Stimulated activated naive B cell treated with anti-CD40 and anti-IgM and Interleukin-4, amounts not matched to agents 10 μg/mL and 1 μg/mL and 100 μg/mL, for 72 hours (primary cell): Measurements from ENCODE around the gene DNMT1.
A peak's percentile ranks its signal among the peaks of the same experiment; 100 is the strongest.

ENCODE experiments used
- ATAC-seq, 2 donors: fragments of 150-1000 bp; cut with Tn5 transposase; replicated peaks; 2 replicates each; pipeline ENCODE4 v1.10.0; 2021; ENCODE audit warnings: moderate library complexity in 1 of 2
- DNase-seq: peaks from one replicate; pipeline ENCODE4 v3.0.0; 2021
- H3K27ac Mint-ChIP-seq: one replicate; pipeline ENCODE4 v1.8.0; 2022; ENCODE audit warnings: mild to moderate bottlenecking, mixed read lengths
- H3K27me3 Mint-ChIP-seq, 2 donors: one replicate each; pipeline ENCODE4 v1.8.0; 2022; ENCODE audit warnings: mixed read lengths in 2 of 2
- H3K36me3 Mint-ChIP-seq, 2 donors: one replicate each; pipeline ENCODE4 v1.8.0; 2022; ENCODE audit warnings: mixed read lengths in 2 of 2, mild to moderate bottlenecking in 1 of 2
- H3K4me1 Mint-ChIP-seq, 2 donors: one replicate each; pipeline ENCODE4 v1.8.0; 2022; ENCODE audit warnings: mixed read lengths in 2 of 2, mild to moderate bottlenecking in 1 of 2
- H3K4me3 Mint-ChIP-seq, 2 donors: one replicate each; pipeline ENCODE4 v1.8.0; 2022; ENCODE audit warnings: mild to moderate bottlenecking in 2 of 2, mixed read lengths in 2 of 2, moderate library complexity in 1 of 2
- H3K9me3 Mint-ChIP-seq, 2 donors: one replicate each; pipeline ENCODE4 v1.8.0; 2022; ENCODE audit warnings: mixed read lengths in 2 of 2, mild to moderate bottlenecking in 1 of 2

The DNMT1 gene

GRCh38 chr19:10106100-10106936 lies 88.4 kb downstream of the DNMT1 start, which contains the start of gene PPAN:
Gene PPAN (plus strand): TSS chr19:10106362. CDS start chr19:10106395, 33 bp downstream.
- ATAC-seq (peak; percentile 57 to 63), DNase-seq (peak; percentile 97)
- H3K9me3 Mint-ChIP-seq, result no peaks in the 10 kb centered on the region
- H3K27me3 Mint-ChIP-seq, result no peaks in the 10 kb centered on the region
- H3K36me3 Mint-ChIP-seq, result peaks cover 44 to 45% of the 10 kb centered on the region in 2 donors
- H3K4me1 Mint-ChIP-seq, result peaks cover 48 to 77% of the 10 kb centered on the region in 2 donors
- peak within 1 kb of the TSS; percentile 85 to 89 for H3K4me3 Mint-ChIP-seq
- peak within 1 kb of the TSS; percentile 99 for H3K27ac Mint-ChIP-seq

- peak overlapping the region; percentile 85 to 89 for H3K4me3 Mint-ChIP-seq
- H3K4me1 Mint-ChIP-seq, result peaks cover 48 to 77% of the 10 kb centered on the region in 2 donors
- peak overlapping the region; percentile 99 for H3K27ac Mint-ChIP-seq
- H3K36me3 Mint-ChIP-seq, result peaks cover 38 to 40% of the 10 kb centered on the region in 2 donors
- H3K9me3 Mint-ChIP-seq, result no peaks in the 10 kb centered on the region
- H3K27me3 Mint-ChIP-seq, result no peaks in the 10 kb centered on the region
- peak; percentile 40 to 44 for ATAC-seq
- peak; percentile 87 for DNase-seq
These were observed 89.1 kb downstream of the DNMT1 start for GRCh38 chr19:10105509-10106099.

- Mint-ChIP-seq H3K4me3 (peak overlapping the region; percentile 85 to 89), H3K27ac (peak overlapping the region; percentile 99), H3K27me3 (no peaks in the 10 kb centered on the region), H3K36me3 (peaks cover 35 to 37% of the 10 kb centered on the region in 2 donors), H3K4me1 (peaks cover 46 to 75% of the 10 kb centered on the region in 2 donors), H3K9me3 (no peaks in the 10 kb centered on the region)
- peak; percentile 87 for DNase-seq
- ATAC-seq, result peak; percentile 55 to 67
These were observed 89.9 kb downstream of the DNMT1 start for GRCh38 chr19:10104665-10105508.

- Mint-ChIP-seq H3K4me1 (peaks cover 43 to 75% of the 10 kb centered on the region in 2 donors), H3K36me3 (peaks cover 31 to 37% of the 10 kb centered on the region in 2 donors), H3K4me3 (peak overlapping the region; percentile 30 to 47)
These were observed 90.6 kb downstream of the DNMT1 start for GRCh38 chr19:10104130-10104513.

GRCh38 chr19:10102787-10103236 lies 91.9 kb downstream of the DNMT1 start:
- ATAC-seq, result peak; percentile 65
- Mint-ChIP-seq H3K4me3 (peak overlapping the region; percentile 89), H3K4me1 (peaks cover 48 to 85% of the 10 kb centered on the region in 2 donors), H3K9me3 (peaks cover 2 to 3% of the 10 kb centered on the region in 2 donors), H3K36me3 (peaks cover 24 to 34% of the 10 kb centered on the region in 2 donors), H3K27ac (peak overlapping the region; percentile 100), H3K27me3 (no peaks in the 10 kb centered on the region)
- peak; percentile 89 for DNase-seq

More at GRCh38 chr19:10104130-10104513, 90.6 kb downstream of the DNMT1 start:
- DNase-seq (no peak), ATAC-seq (no peak)
- Mint-ChIP-seq H3K9me3 (peaks cover 2 to 3% of the 10 kb centered on the region in 2 donors), H3K27me3 (no peaks in the 10 kb centered on the region), H3K27ac (peak overlapping the region; percentile 99)

- H3K27ac Mint-ChIP-seq, result peak overlapping the region; percentile 91
- ATAC-seq (no peak), DNase-seq (no peak)
These were observed 94.5 kb downstream of the DNMT1 start for GRCh38 chr19:10100163-10100785.

GRCh38 chr19:10096615-10096963 lies 98.2 kb downstream of the DNMT1 start:
- H3K27ac Mint-ChIP-seq, result peak overlapping the region; percentile 81
- no peaks in the 10 kb centered on the region for H3K27me3 Mint-ChIP-seq
- no peak for DNase-seq
- peak overlapping the region; percentile 44 to 81 for H3K4me3 Mint-ChIP-seq
- H3K4me1 Mint-ChIP-seq, result peaks cover 30 to 71% of the 10 kb centered on the region in 2 donors
- peaks cover 49 to 52% of the 10 kb centered on the region in 2 donors for H3K36me3 Mint-ChIP-seq
- peaks cover 3 to 5% of the 10 kb centered on the region in 2 donors for H3K9me3 Mint-ChIP-seq
- ATAC-seq, result no peak

More at GRCh38 chr19:10100163-10100785, 94.5 kb downstream of the DNMT1 start:
- Mint-ChIP-seq H3K4me3 (peak overlapping the region; percentile 67 to 72), H3K4me1 (peaks cover 40 to 77% of the 10 kb centered on the region in 2 donors), H3K27me3 (no peaks in the 10 kb centered on the region), H3K36me3 (peaks cover 19 to 22% of the 10 kb centered on the region in 2 donors), H3K9me3 (peaks cover 2 to 3% of the 10 kb centered on the region in 2 donors)

- DNase-seq (peak; percentile 85), ATAC-seq (peak; percentile 84 to 90)
- Mint-ChIP-seq H3K4me3 (peak overlapping the region; percentile 44 to 81), H3K36me3 (peaks cover 52 to 55% of the 10 kb centered on the region in 2 donors), H3K27ac (peak overlapping the region; percentile 81), H3K4me1 (peaks cover 32 to 70% of the 10 kb centered on the region in 2 donors), H3K9me3 (peaks cover 3 to 6% of the 10 kb centered on the region in 2 donors), H3K27me3 (no peaks in the 10 kb centered on the region)
These were observed 98.7 kb downstream of the DNMT1 start for GRCh38 chr19:10095948-10096614.

GRCh38 chr19:10095622-10095947 lies 99.2 kb downstream of the DNMT1 start:
- no peak for DNase-seq
- peaks cover 53 to 54% of the 10 kb centered on the region in 2 donors for H3K36me3 Mint-ChIP-seq
- H3K27me3 Mint-ChIP-seq, result no peaks in the 10 kb centered on the region
- no peak overlapping the region for H3K4me3 Mint-ChIP-seq
- peaks cover 3 to 6% of the 10 kb centered on the region in 2 donors for H3K9me3 Mint-ChIP-seq
- ATAC-seq, result no peak
- peak overlapping the region; percentile 56 for H3K27ac Mint-ChIP-seq
- H3K4me1 Mint-ChIP-seq, result peaks cover 29 to 65% of the 10 kb centered on the region in 2 donors

GRCh38 chr19:10093295-10094186 lies 101.2 kb downstream of the DNMT1 start:
- H3K27ac Mint-ChIP-seq, result peak overlapping the region; percentile 53
- DNase-seq (no peak), ATAC-seq (no peak)
- H3K4me1 Mint-ChIP-seq, result peaks cover 17 to 47% of the 10 kb centered on the region in 2 donors
- H3K4me3 Mint-ChIP-seq, result no peak overlapping the region
- H3K9me3 Mint-ChIP-seq, result peaks cover 0 to 4% of the 10 kb centered on the region in 2 donors
- H3K27me3 Mint-ChIP-seq, result no peaks in the 10 kb centered on the region
- H3K36me3 Mint-ChIP-seq, result peaks cover 51 to 56% of the 10 kb centered on the region in 2 donors

- no peaks in the 10 kb centered on the region for H3K27me3 Mint-ChIP-seq
- peak overlapping the region; percentile 53 for H3K27ac Mint-ChIP-seq
- DNase-seq (no peak), ATAC-seq (no peak)
- peaks cover 0 to 4% of the 10 kb centered on the region in 2 donors for H3K9me3 Mint-ChIP-seq
- peaks cover 14 to 41% of the 10 kb centered on the region in 2 donors for H3K4me1 Mint-ChIP-seq
- no peak overlapping the region for H3K4me3 Mint-ChIP-seq
- H3K36me3 Mint-ChIP-seq, result peaks cover 52 to 57% of the 10 kb centered on the region in 2 donors
These were observed 102.0 kb downstream of the DNMT1 start for GRCh38 chr19:10092648-10093294.
